Activated CD4-positive, alpha-beta T cell treated with anti-CD3 and anti-CD28 coated beads for 36 hours (primary cell): Measurements from ENCODE around the gene OTOF. TPM values are rescaled to one million over a fixed set of nuclear protein-coding genes. Genes with fewer than 3 reads are reported as not detected.

Experiments
- ATAC-seq: fragments of 200-7000 bp; cut with Tn5 transposase; one replicate; pipeline ENCODE4 v1.10.0; 2021; ENCODE audit warnings: mild to moderate bottlenecking, moderate library complexity
- CTCF ChIA-PET: fragments of 350-600 bp; sonication (Branson Sonifier 250); formaldehyde crosslinking; loops from one replicate; lab custom pipeline; 2021; ENCODE audit warnings: antibody characterized with exemption; lab: Charles Lee
- POLR2A ChIA-PET: fragments of 350-600 bp; sonication (Branson Sonifier 250); formaldehyde crosslinking; loops from one replicate; lab custom pipeline; 2021; ENCODE audit warnings: antibody characterized with exemption, inconsistent platforms; lab: Charles Lee
- DNase-seq: peaks from one replicate; pipeline ENCODE4 v3.0.0-alpha.2; 2020
- H3K27ac Mint-ChIP-seq: one replicate; pipeline ENCODE4 v1.8.0; 2021; ENCODE audit warnings: mixed read lengths
- H3K27me3 Mint-ChIP-seq: one replicate; pipeline ENCODE4 v1.8.0; 2021; ENCODE audit warnings: mixed read lengths
- H3K36me3 Mint-ChIP-seq: one replicate; pipeline ENCODE4 v1.8.0; 2021; ENCODE audit warnings: low read depth, mixed read lengths
- H3K4me1 Mint-ChIP-seq: one replicate; pipeline ENCODE4 v1.8.0; 2021; ENCODE audit warnings: mixed read lengths
- H3K4me3 Mint-ChIP-seq: one replicate; pipeline ENCODE4 v1.8.0; 2021; ENCODE audit warnings: mild to moderate bottlenecking, moderate library complexity, mixed read lengths
- H3K9me3 Mint-ChIP-seq: one replicate; pipeline ENCODE4 v1.8.0; 2021; ENCODE audit warnings: low read depth, mixed read lengths
- intact Hi-C, 2 experiments: fragments of 100-400 bp; cut with DNase I in 1 of 2; cut with micrococcal nuclease in 1 of 2; formaldehyde crosslinking; loops; one replicate each; pipeline versions ENCODE4 v1.14.2 to v1.15.1; 2022 to 2024; cut with DNase I, micrococcal nuclease
- total RNA-seq, 2 experiments: library from RNA; stranded (reverse); gene quantifications; one replicate each; pipeline ENCODE4 v1.2.3, GENCODE V29; 2021

The OTOF gene
- 1 to 10 TPM; 1.9 to 2.3 TPM for total RNA-seq

DNA sequence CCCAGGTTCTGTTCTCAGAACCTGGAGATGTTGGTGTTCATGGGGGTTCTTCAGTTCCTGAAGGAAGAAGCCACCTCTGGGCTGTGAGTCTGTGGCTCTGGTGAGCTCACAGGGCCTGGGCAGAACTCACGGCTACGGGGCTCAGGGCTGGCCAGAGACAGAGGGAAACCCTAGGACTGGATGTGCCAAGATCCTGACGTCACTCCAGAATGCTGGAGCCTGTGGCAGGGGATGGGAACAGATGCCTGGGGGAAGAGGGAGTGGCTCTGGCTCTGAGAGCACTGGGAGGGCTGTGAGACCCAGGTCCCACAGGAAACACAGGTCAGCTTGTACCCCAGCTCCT, at the start of gene OTOF:
TSS of gene OTOF (minus strand) at position 214 of the 343 bp plus-strand sequence.
- DNase-seq (no peak), ATAC-seq (peak; percentile 17)
- intact Hi-C loops: no loop called here
- Mint-ChIP-seq H3K36me3 (no peaks in the 10 kb centered on the region), H3K27me3 (no peaks in the 10 kb centered on the region), H3K27ac (peak within 1 kb of the TSS; percentile 14), H3K4me3 (peak within 1 kb of the TSS; percentile 22), H3K9me3 (no peaks in the 10 kb centered on the region), H3K4me1 (peaks cover 6% of the 10 kb centered on the region)
- ChIA-PET POLR2A (no interaction called here), CTCF (interaction anchor here (0.5 to 0.7 kb wide), 2 partner anchors 9 to 333 kb away, joined by 3 read pairs; no protein-coding TSS in a partner anchor)

DNA sequence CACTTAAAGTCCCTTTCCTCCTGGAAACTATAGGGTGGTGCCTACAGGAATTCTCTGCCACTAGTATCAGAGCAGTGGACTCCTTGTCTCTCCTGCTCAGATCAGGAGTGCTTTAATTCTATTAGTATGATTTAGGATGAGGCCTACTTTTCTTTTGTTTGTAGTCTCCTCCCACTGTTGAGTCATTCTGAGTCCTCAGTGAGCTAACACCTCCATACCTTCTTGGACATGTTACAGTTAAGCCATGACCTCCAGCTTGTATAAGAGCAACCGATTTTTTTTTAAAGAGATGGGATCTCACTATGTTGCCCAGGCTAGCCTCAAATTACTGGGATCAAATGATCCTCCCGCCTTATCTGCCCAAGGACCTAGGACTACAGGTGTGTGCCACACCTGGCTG, 48.7 kb upstream of the OTOF start:
- no peak for ATAC-seq
- no peak for DNase-seq
- Mint-ChIP-seq H3K4me3 (no peak overlapping the region), H3K27me3 (no peaks in the 10 kb centered on the region), H3K36me3 (no peaks in the 10 kb centered on the region), H3K4me1 (no peaks in the 10 kb centered on the region), H3K9me3 (no peaks in the 10 kb centered on the region), H3K27ac (no peak overlapping the region)
- intact Hi-C loops: no loop called here
- POLR2A ChIA-PET: no interaction called here
- CTCF ChIA-PET: no interaction called here

DNA sequence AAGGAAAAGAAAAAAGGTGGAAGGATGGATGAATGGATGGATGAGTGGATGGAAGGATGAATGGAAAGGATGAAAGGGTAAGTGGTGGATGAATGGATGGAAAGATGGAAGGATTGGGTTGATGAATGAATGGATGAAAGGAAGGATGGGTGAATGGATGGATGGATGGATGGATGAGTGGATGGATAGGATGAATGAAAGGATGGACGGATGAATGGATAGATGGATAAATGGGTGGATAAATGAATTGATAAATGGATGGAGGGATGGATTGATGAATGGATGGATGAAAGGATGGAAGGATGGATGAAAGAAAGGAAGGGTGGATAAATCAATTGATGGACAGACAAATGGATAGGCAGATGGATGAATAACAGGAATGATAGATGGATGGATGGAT, 48.2 kb upstream of the OTOF start:
- no peak for ATAC-seq
- H3K4me3 Mint-ChIP-seq: no peak overlapping the region
- no peaks in the 10 kb centered on the region for H3K4me1 Mint-ChIP-seq
- intact Hi-C loops: no loop called here
- ChIA-PET CTCF (no interaction called here), POLR2A (no interaction called here)
- H3K36me3 Mint-ChIP-seq: no peaks in the 10 kb centered on the region
- H3K27me3 Mint-ChIP-seq: no peaks in the 10 kb centered on the region
- no peaks in the 10 kb centered on the region for H3K9me3 Mint-ChIP-seq
- H3K27ac Mint-ChIP-seq: no peak overlapping the region
- no peak for DNase-seq

- H3K27ac Mint-ChIP-seq: no peak overlapping the region
- no peak for DNase-seq
- no peaks in the 10 kb centered on the region for H3K36me3 Mint-ChIP-seq
- no peak overlapping the region for H3K4me3 Mint-ChIP-seq
- ChIA-PET POLR2A (no interaction called here), CTCF (interaction anchor here (0.7 kb wide), 1 partner anchor 42 kb away, joined by 3 read pairs; no protein-coding TSS in a partner anchor)
- ATAC-seq: no peak
- intact Hi-C loops: no loop called here
- no peaks in the 10 kb centered on the region for H3K9me3 Mint-ChIP-seq
- H3K4me1 Mint-ChIP-seq: peaks cover 18% of the 10 kb centered on the region
- no peaks in the 10 kb centered on the region for H3K27me3 Mint-ChIP-seq
Observed at GRCh38 chr2:26523750-26524149, 45.8 kb upstream of the OTOF start.

DNA sequence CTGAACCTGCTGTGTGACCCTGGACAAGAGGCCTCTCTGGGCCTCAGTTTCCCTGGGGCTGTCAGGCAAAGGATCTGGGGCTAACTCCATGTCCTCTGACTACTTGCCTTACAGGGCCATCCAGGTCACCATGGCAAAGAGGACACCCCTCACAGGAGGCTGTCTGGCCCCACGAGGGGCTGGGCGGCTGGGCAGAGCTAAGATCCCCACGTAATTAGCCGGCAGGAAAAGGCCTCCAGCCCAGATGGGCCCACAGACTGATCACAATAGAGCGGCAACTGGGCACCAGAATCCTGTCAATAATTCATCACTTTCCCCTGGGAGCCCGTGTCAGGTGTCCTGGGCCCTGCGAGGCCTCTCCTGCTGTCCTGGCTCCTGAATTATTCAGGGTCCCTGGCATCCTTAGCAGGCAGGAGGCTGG, 44.8 kb upstream of the OTOF start:
- ATAC-seq: no peak
- no peak overlapping the region for H3K4me3 Mint-ChIP-seq
- no peak for DNase-seq
- no peak overlapping the region for H3K27ac Mint-ChIP-seq
- ChIA-PET POLR2A (no interaction called here), CTCF (no interaction called here)
- intact Hi-C loops: no loop called here
- H3K4me1 Mint-ChIP-seq: peaks cover 18% of the 10 kb centered on the region
- no peaks in the 10 kb centered on the region for H3K36me3 Mint-ChIP-seq
- H3K27me3 Mint-ChIP-seq: no peaks in the 10 kb centered on the region
- no peaks in the 10 kb centered on the region for H3K9me3 Mint-ChIP-seq

DNA sequence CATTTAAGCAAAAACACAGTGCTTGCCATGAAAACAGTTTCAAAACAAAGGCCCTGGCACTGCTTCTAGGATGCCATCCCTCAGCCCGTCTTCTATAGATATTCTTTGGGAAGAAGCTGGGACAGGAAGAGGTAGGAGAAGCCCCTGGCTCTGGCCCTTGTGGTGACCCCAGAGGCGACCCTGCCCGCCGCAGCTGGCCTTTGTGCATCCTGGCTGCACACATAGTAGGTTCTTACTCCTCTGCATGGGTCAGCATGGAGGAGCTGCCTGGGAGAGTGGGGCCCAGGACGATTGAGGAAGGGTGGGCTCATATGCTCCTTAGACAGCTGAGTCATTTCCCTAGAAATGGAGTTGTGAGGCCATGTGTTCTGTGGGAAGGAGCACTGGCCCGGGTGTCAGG, 44.4 kb upstream of the OTOF start:
- H3K4me3 Mint-ChIP-seq: no peak overlapping the region
- no peaks in the 10 kb centered on the region for H3K27me3 Mint-ChIP-seq
- intact Hi-C loops: no loop called here
- no peak for ATAC-seq
- CTCF ChIA-PET: interaction anchor here (0.7 kb wide), 1 partner anchor 151 kb away, joined by 4 read pairs; no protein-coding TSS in a partner anchor
- no peak overlapping the region for H3K27ac Mint-ChIP-seq
- DNase-seq: no peak
- POLR2A ChIA-PET: no interaction called here
- no peaks in the 10 kb centered on the region for H3K9me3 Mint-ChIP-seq
- peaks cover 18% of the 10 kb centered on the region for H3K4me1 Mint-ChIP-seq
- H3K36me3 Mint-ChIP-seq: no peaks in the 10 kb centered on the region

GRCh38 chr2:26521913-26522180, 43.9 kb upstream of the OTOF start:
- DNase-seq (no peak), ATAC-seq (no peak)
- Mint-ChIP-seq H3K27ac (no peak overlapping the region), H3K4me3 (no peak overlapping the region), H3K4me1 (peaks cover 18% of the 10 kb centered on the region), H3K36me3 (no peaks in the 10 kb centered on the region), H3K9me3 (no peaks in the 10 kb centered on the region), H3K27me3 (no peaks in the 10 kb centered on the region)
- intact Hi-C loops: no loop called here
- ChIA-PET POLR2A (no interaction called here), CTCF (interaction anchor here (0.6 to 0.7 kb wide), 2 partner anchors 9 to 152 kb away, joined by 3 to 4 read pairs; no protein-coding TSS in a partner anchor)

DNA sequence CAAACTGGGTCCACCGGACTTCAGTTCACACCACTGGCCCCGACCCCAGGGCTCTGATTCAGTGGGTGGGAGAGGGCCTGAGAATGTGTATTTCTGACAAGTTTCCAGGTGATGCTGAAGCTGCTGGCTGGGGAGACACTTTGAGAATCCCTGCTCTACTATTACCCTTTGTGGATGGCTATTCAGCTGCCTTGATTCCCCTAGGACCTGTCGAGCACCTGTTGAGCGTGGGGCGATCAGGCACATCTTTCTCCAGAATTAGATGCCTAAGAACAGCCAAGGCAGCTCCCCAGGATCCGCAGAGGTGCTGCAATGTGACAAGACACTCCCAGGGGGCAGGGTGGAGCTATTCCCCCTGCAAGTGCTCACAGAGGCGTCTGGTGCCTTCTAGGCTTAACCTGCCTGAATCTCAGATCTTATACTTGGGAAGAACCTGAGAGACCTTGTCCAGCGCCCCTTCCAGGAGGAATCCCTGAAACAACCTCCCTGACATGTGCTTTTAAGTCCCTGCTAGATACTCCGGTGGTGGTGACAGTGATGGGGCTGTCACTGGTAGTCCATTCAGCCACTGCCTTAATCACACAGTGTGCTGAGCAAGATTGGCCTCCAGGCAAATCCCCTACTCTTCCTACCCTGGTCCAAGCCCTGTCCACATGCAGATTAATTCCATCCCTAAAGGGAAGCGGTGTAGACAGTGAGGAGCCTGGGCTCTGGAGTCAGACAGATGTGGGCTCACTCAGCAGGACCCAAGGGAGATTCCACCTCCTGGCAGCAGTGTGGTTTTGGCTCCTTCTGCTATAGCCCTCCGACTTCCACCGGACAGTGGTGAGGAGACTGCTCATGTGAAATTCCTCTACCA, 43.4 kb upstream of the OTOF start:
- intact Hi-C loops: no loop called here
- POLR2A ChIA-PET: no interaction called here
- CTCF ChIA-PET: interaction anchor here (0.6 to 2.1 kb wide), 6 partner anchors 10 to 152 kb away, joined by 3 to 9 read pairs (median 6); no protein-coding TSS in a partner anchor
- peaks cover 18% of the 10 kb centered on the region for H3K4me1 Mint-ChIP-seq
- no peaks in the 10 kb centered on the region for H3K9me3 Mint-ChIP-seq
- DNase-seq: peak; percentile 43
- no peak overlapping the region for H3K27ac Mint-ChIP-seq
- no peak for ATAC-seq
- H3K36me3 Mint-ChIP-seq: no peaks in the 10 kb centered on the region
- no peaks in the 10 kb centered on the region for H3K27me3 Mint-ChIP-seq
- no peak overlapping the region for H3K4me3 Mint-ChIP-seq

DNA sequence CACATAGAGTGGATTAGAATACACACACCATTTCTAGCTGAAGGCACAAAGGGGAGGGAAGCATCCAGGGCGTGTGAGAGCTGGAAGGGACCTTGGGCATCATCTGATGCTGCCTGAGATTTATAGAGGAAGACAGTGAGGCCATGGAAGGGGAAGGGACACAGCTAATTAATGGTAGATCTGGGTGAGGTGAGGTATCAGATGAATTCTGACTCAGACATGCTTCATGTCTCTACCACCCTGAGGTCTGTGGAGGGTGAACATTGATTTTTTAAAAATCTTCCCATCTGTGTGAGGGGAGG, 42.2 kb upstream of the OTOF start:
- H3K27ac Mint-ChIP-seq: no peak overlapping the region
- H3K36me3 Mint-ChIP-seq: no peaks in the 10 kb centered on the region
- POLR2A ChIA-PET: no interaction called here
- H3K27me3 Mint-ChIP-seq: no peaks in the 10 kb centered on the region
- intact Hi-C loops: no loop called here
- no peaks in the 10 kb centered on the region for H3K9me3 Mint-ChIP-seq
- no peak for ATAC-seq
- DNase-seq: no peak
- peaks cover 18% of the 10 kb centered on the region for H3K4me1 Mint-ChIP-seq
- CTCF ChIA-PET: interaction anchor here (1.3 to 2.1 kb wide), 7 partner anchors 15 to 87 kb away, joined by 5 to 9 read pairs (median 7); no protein-coding TSS in a partner anchor
- no peak overlapping the region for H3K4me3 Mint-ChIP-seq

- peaks cover 18% of the 10 kb centered on the region for H3K4me1 Mint-ChIP-seq
- H3K4me3 Mint-ChIP-seq: no peak overlapping the region
- H3K9me3 Mint-ChIP-seq: no peaks in the 10 kb centered on the region
- no peaks in the 10 kb centered on the region for H3K27me3 Mint-ChIP-seq
- peak; percentile 20 for DNase-seq
- ATAC-seq: peak; percentile 80
- intact Hi-C loops: no loop called here
- CTCF ChIA-PET: interaction anchor here (1.4 to 2.1 kb wide), 6 partner anchors 14 to 88 kb away, joined by 5 to 7 read pairs (median 6); no protein-coding TSS in a partner anchor
- H3K36me3 Mint-ChIP-seq: no peaks in the 10 kb centered on the region
- POLR2A ChIA-PET: no interaction called here
- H3K27ac Mint-ChIP-seq: no peak overlapping the region
Observed at GRCh38 chr2:26519396-26520147, 41.6 kb upstream of the OTOF start.

- H3K27me3 Mint-ChIP-seq: no peaks in the 10 kb centered on the region
- no peaks in the 10 kb centered on the region for H3K9me3 Mint-ChIP-seq
- DNase-seq (no peak), ATAC-seq (no peak)
- H3K36me3 Mint-ChIP-seq: no peaks in the 10 kb centered on the region
- H3K4me1 Mint-ChIP-seq: peaks cover 18% of the 10 kb centered on the region
- no peak overlapping the region for H3K27ac Mint-ChIP-seq
- H3K4me3 Mint-ChIP-seq: no peak overlapping the region
- POLR2A ChIA-PET: interaction anchor here (0.6 kb wide), 1 partner anchor 64 kb away, joined by 3 read pairs; no protein-coding TSS in a partner anchor
- intact Hi-C loops: no loop called here
- CTCF ChIA-PET: no interaction called here
Observed at GRCh38 chr2:26516781-26517180, 38.9 kb upstream of the OTOF start.
